NCI-H510A (cell line): Measurements from ENCODE around the gene MXI1.

Experiments
- DNase-seq: peaks from one replicate; lab custom pipeline; 2025; lab: John Stamatoyannopoulos, UW

The MXI1 gene

GRCh38 chr10:110276603-110277002 is 69.2 kb downstream of the MXI1 start:
- no peak for DNase-seq

DNA sequence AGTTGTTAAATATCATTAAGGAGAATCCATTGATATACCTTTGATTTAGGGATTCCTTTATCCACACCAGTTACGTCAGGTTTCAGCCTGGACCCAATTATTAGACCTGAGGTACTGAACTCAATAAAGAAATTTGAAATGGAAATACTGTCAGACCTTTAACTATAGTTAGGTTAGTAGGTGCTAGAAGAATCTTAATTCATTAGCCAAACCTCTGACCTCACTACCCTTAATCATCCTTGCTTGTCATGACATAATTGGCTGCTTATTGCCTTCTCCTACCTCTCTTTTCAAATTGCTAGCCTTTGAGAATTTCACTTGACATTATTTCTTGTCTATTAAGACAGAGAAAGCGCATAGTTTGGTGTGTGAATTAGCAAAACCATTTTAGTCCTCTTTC is 70.2 kb downstream of the MXI1 start:
- DNase-seq: no peak

DNA sequence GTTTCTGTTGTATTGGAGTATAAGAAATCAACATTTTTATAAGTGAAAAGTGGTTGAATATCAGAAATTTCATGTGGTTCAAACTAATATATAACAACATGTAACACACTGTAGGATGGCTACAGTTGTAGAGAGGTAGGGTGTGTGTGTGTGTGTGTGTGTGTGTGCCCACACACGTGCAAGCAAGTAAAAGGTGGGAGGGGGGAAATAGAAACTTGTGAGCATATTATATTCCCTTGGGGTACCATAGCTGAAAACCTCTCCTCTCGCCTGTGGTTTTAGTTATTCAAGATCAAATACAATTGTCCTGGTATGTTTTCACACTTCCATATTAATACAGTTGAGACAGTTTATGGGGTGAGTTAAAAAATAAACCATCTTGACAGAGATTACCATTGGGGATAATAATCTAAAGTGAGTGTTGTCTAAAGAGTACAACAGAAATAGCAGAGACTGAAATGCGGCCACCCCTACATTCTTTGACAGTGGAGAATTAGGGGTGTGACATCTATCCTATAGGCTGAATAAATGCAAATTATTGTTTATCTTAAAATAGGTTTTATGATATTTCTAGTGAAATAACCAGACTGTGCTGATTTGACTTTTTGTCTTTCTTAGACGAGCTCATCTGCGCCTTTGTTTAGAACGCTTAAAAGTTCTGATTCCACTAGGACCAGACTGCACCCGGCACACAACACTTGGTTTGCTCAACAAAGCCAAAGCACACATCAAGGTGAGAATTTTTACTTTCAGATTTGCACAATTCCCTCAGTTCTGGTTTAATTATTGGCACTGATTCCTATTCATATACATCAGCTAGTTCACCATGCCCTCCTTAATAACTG is 71.4 kb downstream of the MXI1 start:
- DNase-seq: no peak

DNA sequence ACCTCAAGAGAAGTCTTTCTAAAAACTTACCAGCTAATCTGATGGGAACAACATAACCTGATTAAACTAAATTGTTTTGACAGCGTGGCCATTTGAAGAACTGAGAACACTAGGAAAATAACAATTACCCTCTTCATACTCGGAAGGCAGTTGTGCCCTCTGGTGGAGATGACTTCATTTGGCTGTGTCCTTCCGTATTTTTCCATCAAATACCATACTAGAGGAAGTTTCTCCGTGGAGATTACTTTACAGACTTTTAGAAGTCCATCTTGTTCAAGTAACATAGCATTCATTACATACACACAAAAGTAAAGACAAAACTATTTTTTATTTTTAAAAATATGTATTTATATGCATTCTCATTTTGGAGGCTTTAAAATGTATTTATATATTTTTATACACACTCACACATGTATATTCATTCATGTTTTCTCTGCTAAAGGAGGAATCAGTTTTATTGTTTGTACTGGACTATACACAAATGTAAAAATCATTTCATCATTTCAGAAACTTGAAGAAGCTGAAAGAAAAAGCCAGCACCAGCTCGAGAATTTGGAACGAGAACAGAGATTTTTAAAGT is 72.1 kb downstream of the MXI1 start:
- DNase-seq: peak; percentile 25

DNA sequence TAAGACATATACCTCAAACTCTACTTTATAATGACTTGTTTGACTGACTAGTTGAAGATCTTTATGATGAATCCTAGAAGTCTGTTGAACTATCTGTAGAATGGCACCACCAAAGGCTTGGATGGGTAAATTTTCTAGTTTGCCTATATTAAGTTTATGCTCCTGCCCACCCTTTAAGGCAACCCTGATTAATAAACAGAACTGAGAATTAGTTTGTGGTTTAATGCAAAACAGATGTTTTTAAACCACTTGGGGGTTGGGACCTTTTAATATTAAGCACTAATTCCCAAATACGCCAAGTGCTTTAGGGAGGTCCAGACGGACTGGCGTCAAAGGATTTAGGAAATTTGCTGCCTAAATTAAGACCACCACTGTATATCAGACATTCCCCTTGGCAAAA is 76.9 kb downstream of the MXI1 start:
- DNase-seq: no peak

DNA sequence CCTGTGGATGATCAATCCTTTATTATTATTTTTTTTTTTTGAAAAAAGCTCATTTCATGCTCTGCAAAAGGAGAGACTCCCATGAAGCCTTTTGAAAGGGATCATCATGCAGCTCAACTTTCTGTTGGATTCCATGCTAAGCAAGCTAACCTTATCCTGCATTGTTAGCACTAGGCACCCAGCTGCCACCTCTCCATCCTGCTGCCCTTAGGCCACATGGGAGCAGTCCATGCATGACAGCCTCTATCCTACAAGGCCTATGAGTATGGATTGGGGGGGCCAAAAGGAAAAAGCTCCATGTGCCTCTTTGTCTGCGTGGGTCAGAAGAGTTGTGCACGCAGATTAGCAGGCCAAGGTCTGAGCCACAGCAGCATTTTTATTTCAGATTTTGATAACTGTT is 78.1 kb downstream of the MXI1 start:
- DNase-seq: no peak

GRCh38 chr10:110286841-110287240 is 79.4 kb downstream of the MXI1 start:
- no peak for DNase-seq

GRCh38 chr10:110296966-110297365 is 89.6 kb downstream of the MXI1 start:
- DNase-seq: no peak

DNA sequence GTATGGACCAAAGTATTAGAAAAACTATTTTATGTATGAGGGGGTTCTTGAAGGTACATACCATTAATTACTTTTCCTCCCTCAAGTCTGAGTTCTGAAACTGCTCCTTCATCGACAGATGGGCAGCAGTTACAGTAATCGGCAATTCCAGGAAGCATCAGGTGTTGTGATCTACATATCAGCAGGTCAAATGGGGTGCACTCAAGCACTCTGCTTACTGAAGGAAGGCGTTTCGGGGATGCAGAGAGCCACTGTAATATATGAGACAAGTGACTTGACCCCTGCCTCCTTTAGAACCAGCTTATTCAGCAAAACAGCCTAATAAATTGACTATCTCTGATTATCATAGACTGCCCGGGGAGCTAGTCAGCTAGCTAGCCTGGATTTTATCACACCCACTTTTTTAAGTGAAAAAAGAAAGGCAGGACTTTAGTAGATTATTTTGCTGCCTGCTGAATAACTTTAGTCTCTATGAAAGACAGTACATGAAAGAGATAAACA is 93.1 kb downstream of the MXI1 start:
- DNase-seq: no peak

DNA sequence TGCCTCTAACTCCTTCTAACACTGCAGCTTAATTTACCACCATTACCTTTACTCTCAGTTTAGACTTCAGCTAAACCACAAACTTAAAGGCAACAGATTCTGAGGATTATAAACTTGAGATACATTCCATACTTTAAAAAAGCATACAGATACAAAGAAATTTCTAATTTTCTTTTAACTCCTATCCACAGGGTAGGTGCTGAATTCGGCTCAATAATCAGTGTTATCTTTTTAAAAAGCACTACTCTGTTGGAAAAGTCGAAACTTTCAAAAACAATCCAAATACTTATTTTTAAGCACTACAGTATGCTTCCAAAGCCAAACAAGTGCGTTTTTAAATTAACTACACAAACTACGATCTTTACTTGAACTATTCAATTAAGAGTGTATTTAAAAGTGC is 96.3 kb downstream of the MXI1 start:
- no peak for DNase-seq

GRCh38 chr10:110304394-110304779 is 97.0 kb downstream of the MXI1 start:
- no peak for DNase-seq

DNA sequence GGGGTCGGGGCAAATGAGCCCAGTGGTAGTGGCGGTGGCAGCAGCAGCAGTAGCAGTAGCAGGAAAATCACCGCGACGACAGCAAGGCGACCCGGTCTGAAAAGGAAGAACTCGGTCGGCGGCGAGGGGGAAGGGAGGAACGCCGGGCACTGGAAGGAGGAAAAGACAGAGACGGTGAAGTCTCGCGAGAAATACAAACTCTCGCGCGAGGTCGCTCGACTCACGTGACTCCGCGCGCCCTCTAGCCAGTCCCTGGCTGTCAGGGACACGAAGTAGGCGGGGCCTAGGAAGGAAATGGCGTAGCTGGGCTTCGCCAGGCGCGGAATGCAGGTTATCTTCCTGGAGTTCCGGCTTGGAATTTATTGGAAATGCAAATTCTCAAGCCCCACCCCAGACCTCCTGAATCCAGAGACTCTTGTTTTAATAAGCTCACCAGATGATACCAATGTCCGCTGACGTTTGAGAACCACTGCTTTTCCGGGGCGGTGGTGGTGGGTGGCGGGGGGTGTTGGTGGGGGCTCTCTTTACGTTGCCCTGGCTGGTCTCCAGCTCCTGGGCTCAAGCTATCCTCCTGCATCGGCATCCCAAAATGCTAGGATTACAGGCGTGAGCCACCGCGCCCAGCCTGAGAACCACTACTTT is 97.5 kb downstream of the MXI1 start, which contains the start of gene SMNDC1:
TSS of gene SMNDC1 (minus strand) at position 141 of the 642 bp plus-strand sequence. CDS start 1,333 bp downstream, outside the sequence.
- DNase-seq: peak; percentile 98

DNA sequence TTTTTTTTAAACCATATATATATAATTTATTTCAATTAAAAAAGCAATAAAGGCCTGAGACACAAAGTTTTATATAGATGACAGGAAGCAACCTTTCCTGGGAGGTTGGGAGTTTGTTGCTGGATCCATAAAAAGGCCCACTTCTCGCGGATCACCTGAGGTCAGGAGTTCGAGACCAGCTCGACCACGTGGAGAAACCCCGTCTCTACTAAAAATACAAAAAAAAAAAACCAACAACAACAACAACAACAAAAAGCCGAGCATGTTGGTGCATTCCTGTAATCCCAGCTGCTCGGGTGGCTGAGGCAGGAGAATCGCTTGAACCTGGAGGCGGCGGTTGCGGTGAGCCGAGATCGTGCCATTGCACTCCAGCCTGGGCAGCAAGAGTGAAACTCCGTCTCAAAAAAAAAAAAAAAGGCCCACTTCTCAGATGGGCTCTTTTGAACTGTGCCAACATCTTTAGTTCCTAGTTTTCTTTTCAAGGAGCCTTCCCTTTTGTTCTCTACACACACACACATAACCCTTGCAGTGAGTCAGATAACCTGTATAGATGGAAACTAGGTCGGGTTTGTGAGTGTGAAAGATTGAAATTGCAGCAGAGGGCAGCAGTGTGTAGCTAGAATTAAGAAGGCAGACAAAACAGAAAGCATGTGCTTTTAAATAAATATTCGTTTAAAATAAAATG is 98.5 kb downstream of the MXI1 start:
- peak; percentile 28 for DNase-seq

DNA sequence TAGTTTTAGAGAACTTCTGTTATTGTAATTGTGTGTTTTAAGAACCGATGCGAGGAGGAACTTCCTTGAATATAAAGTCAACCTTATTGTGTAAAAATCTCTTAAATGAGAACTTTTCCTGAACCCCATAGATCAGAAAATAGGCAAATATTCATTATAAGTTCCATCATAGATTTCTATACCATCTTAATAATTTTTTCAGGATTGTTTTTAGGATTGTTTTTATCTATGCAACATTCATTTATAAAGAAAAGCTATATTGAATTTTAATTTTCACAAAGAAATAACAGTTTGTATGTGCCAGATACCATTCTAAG is 99.0 kb downstream of the MXI1 start:
- DNase-seq: no peak

DNA sequence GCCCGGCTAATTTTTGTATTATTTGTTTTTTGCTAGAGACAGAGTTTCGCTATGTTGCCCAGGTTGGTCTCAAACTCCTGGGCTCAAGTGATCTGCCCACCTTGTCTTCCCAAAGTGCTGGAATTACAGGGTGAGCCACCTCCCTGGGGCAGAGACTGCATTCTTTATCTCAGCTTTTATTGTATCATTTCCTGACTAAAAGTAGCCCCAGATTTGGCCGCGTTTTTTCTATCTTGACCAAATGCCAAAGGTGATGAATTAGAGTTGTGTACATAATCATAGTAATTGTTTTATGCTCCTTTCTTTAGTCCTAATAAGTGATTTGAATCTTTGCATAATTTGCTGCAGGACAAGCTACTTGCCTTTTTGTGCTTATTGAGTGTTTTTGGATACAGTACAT is 100.4 kb downstream of the MXI1 start:
- no peak for DNase-seq

DNA sequence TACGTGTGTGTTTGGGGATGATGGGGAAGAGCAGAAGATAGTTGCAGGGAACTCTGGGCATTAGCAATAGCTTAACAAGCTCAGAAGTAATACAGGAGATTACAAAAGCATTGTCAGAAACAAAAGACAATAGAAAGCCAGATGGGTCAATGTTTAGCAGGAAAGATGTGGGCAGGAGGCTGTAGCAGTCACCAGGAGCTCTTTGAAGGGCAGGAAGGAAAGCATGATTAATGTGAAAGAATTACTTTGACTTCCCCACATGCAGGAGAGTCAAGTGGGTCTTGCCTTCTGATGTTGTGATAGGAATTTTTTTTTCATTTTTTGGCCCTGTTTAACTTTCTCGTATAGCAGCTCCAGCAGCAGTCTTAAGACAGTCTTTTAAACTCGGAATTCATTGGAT is 103.3 kb downstream of the MXI1 start:
- DNase-seq: no peak

GRCh38 chr10:110311357-110311949 is 104.0 kb downstream of the MXI1 start:
- peak; percentile 15 for DNase-seq

DNA sequence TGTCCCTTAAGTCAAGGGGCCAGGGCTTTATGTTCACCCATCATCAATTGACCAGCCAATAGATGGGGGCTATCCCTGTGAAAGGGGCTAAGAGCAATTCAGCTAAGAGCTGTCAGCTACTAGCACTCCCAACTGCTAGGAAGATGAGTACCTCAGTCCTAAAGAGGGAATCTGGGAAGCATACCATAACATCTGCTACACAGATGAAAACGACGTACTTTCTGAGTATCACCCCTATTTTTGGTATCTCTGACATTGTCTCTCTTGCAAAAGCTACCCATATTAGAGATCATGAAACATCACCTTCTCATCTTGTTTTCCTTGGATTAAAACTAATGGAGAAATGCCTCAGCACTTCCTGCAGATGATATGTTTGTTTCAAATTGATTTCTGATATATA is 104.8 kb downstream of the MXI1 start:
- no peak for DNase-seq

- DNase-seq: no peak
Measured at GRCh38 chr10:110313674-110314073, 106.3 kb downstream of the MXI1 start.

DNA sequence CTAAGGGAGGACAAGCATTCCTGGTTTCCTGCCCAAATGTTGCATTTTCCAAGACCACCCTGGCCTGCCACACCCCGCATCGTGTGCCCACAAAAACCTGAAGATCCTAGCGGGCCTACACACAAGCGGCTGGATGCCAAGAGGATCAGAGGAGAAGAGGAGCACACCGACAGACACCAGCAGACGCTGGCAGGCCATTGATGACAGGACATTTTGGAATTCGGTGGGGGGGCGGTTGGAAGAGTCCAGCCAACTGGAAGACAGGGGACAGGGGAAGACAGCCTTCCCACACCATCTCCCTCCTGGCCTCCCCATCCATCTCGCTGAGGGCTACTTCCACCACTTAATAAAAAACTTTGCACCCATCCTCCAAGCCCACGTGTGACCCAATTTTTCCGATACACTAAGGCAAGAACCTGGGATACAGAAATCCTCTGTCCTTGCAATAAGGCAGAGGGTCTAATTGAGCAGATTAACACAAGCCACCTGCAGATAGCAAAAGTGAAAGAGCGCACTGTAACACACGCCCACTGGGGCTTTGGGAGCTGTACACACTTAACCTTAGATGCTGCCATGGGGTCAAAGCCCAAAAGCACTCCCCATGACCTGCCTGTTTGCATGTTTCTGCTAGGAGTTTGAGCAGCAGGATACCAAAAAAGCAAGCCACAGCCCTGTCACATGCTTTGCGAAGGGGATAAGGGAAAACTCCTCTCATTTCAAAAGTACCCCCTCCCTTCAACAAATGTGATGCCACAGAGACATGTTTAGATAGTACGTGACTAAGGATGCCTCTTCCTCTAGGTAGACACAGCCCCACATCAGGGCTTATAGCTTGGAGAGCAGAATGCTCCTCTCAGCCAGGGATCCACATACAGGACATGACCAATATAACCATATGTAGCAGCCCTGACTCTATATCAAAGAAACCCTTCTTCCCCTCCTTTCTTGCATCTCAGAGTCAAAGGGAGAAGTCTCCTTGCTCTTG is 110.8 kb downstream of the MXI1 start:
- DNase-seq: no peak
